Ascending aorta (tissue), 2 donors: Measurements from ENCODE around the gene SPAG9. TPM values are rescaled to one million over a fixed set of nuclear protein-coding genes. Genes with fewer than 3 reads are reported as not detected.
"Not testable (repeated sequence)": the region's sequence is repeated elsewhere in the genome, so short reads cannot be mapped to it uniquely, and the experiment has no call there.

Experiments
- DNase-seq, 2 donors: peaks; one replicate each; pipeline ENCODE4 v3.0.0-alpha.2; 2019; ENCODE audit warnings: low spot score in 2 of 2
- H3K27ac ChIP-seq, 2 donors: fragments of 200-600 bp; sonication (generic); one replicate each; pipeline ENCODE4 v1.5.1; 2016 to 2017; ENCODE audit warnings: mild to moderate bottlenecking in 1 of 2
- H3K27me3 ChIP-seq: fragments of 200-600 bp; sonication (generic); one replicate; pipeline ENCODE4 v1.5.1; 2017
- H3K36me3 ChIP-seq, 2 donors: fragments of 200-600 bp; sonication (generic); one replicate each; pipeline ENCODE4 v1.5.1; 2016
- H3K4me1 ChIP-seq, 2 donors: fragments of 200-600 bp; sonication (generic); one replicate each; pipeline ENCODE4 v1.5.1; 2016 to 2017; ENCODE audit warnings: mild to moderate bottlenecking in 1 of 2
- H3K4me3 ChIP-seq, 2 donors: fragments of 200-600 bp; sonication (generic); one replicate each; pipeline ENCODE4 v1.5.1; 2016 to 2017; ENCODE audit warnings: mild to moderate bottlenecking in 1 of 2
- H3K9me3 ChIP-seq, 2 donors: fragments of 200-600 bp; sonication (generic); one replicate each; pipeline ENCODE4 v1.5.1; 2016
- intact Hi-C: fragments of 100-400 bp; cut with DNase I; formaldehyde crosslinking; loops from one replicate; pipeline ENCODE4 v1.15.1; 2023
- total RNA-seq: library from RNA; depleted of rRNA; stranded (reverse); fragments of >200 nt; gene quantifications from one replicate; pipeline ENCODE4 v1.1.0, GENCODE V29; 2016
- TF ChIP-seq, protein P1 (sequence below), 3 experiments: fragments of 200-600 bp in 2 of 3; fragments of 450-650 bp in 1 of 3; sonication (generic) in 2 of 3; IDR thresholded peaks; one replicate each; pipeline ENCODE4 v1.5.1; 2016 to 2019; ENCODE audit warnings: antibody characterized with exemption in 3 of 3, mild to moderate bottlenecking in 1 of 3, moderate library complexity in 1 of 3

Gene SPAG9
- total RNA-seq, 1 donor from 2014 or later, result 41.3 TPM

DNA sequence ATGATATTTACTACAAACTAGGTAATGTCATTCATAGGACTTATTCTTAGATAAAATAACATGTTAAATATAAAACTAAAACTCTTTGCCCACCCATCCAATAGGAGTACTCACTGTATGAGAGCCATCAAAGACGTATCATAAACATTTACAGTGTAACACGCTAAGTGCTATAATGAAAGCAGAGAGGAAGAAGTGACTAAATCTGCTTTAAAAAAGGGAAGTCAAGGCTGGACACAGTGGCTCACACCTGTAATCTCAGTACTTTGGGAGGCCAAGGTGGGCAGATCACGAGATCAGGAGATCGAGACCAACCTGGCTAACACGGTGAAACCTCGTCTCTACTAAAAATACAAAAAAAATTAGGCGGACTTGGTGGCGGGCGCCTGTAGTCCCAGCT is 32.4 kb downstream of the SPAG9 start:
- H3K9me3 ChIP-seq, result no peaks in the 10 kb centered on the region
- H3K27ac ChIP-seq, result no peak overlapping the region

DNA sequence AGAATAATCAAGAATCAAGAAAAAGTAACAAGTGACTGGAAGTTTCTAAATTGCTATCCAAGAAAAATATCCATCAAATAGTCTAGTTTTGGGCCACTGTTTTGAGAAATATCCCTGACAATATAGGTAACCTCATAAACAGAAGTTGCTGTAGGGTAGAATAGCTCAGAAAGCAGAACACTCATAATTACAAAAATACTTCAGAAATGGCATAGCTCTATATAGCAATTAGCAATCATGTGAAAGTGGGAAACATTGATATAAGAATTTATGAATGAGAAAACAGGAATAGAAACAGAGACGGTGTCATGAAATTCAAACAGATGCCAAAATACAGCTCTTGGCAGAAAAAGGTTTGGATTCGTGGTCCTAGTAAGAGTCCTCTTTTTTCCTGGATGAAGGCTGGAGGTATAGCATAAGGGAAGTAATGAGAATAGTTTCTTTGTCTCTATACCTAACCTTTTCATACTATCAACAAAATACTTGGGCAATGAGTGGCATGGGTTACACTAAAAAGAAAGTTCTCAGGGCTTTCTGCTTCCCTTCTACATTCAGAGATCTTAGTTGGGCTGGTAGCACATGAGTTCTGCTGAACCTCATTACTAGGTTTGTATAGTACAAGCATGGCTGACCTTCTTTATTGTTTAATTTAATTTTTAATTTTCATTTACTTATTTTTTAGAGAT is 33.5 kb downstream of the SPAG9 start:
- H3K4me1 ChIP-seq, result peaks cover 8 to 27% of the 10 kb centered on the region in 2 donors
- DNase-seq, result no peak
- intact Hi-C loops, result no loop called here
- TF ChIP-seq, protein P1, sequence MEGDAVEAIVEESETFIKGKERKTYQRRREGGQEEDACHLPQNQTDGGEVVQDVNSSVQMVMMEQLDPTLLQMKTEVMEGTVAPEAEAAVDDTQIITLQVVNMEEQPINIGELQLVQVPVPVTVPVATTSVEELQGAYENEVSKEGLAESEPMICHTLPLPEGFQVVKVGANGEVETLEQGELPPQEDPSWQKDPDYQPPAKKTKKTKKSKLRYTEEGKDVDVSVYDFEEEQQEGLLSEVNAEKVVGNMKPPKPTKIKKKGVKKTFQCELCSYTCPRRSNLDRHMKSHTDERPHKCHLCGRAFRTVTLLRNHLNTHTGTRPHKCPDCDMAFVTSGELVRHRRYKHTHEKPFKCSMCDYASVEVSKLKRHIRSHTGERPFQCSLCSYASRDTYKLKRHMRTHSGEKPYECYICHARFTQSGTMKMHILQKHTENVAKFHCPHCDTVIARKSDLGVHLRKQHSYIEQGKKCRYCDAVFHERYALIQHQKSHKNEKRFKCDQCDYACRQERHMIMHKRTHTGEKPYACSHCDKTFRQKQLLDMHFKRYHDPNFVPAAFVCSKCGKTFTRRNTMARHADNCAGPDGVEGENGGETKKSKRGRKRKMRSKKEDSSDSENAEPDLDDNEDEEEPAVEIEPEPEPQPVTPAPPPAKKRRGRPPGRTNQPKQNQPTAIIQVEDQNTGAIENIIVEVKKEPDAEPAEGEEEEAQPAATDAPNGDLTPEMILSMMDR (IDR thresholded peaks at IDR 0.05), result no peak
- H3K4me3 ChIP-seq, result no peak overlapping the region
- H3K27me3 ChIP-seq, result no peaks in the 10 kb centered on the region
- H3K27ac ChIP-seq, result peak overlapping the region in 1 of 2 donors; percentile 7
- H3K9me3 ChIP-seq, result no peaks in the 10 kb centered on the region
- H3K36me3 ChIP-seq, result no peaks in the 10 kb centered on the region

More for the DNA sequence above, 32.4 kb downstream of the SPAG9 start:
- no peak for DNase-seq
- Histone ChIP-seq H3K4me1 (peaks cover 8 to 27% of the 10 kb centered on the region in 2 donors), H3K4me3 (no peak overlapping the region), H3K27me3 (no peaks in the 10 kb centered on the region), H3K36me3 (no peaks in the 10 kb centered on the region)
- intact Hi-C loops, result no loop called here
- TF ChIP-seq, protein P1 (IDR thresholded peaks at IDR 0.05), result no peak

DNA sequence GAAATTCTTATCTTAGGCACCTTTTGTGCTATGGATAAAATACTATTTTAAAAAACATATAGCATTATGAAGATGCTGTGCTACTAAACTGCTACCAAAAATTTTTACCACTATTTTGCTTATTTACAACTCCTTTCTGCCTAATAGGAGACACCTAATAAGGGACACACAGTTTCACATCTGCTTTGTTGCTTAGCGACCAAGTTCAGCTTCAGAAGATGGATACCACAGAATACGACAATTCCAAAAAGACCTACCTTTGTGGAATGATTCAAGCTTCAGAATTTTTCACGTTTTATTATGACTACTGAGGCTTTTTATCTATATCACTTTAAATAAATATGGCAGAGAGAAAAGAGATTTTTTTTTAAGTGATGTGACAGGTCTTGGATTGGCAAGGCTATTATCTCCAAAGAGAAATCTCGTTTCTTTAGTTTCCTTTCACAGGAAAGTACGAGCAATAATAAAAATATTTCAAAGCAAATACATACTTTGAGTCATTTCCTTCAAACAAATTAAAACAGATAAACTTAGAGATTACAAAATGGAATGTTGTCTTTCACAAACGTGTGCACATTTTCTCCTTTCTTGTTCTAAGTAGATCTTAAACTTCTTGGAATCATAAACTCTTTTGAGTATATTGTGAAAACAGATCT is 35.4 kb downstream of the SPAG9 start:
- Histone ChIP-seq H3K4me1 (peaks cover 8 to 24% of the 10 kb centered on the region in 2 donors), H3K27ac (no peak overlapping the region), H3K9me3 (no peaks in the 10 kb centered on the region), H3K4me3 (no peak overlapping the region), H3K27me3 (no peaks in the 10 kb centered on the region), H3K36me3 (no peaks in the 10 kb centered on the region)
- intact Hi-C loops, result no loop called here
- DNase-seq, result no peak
- TF ChIP-seq, protein P1 (IDR thresholded peaks at IDR 0.05), result no peak

DNA sequence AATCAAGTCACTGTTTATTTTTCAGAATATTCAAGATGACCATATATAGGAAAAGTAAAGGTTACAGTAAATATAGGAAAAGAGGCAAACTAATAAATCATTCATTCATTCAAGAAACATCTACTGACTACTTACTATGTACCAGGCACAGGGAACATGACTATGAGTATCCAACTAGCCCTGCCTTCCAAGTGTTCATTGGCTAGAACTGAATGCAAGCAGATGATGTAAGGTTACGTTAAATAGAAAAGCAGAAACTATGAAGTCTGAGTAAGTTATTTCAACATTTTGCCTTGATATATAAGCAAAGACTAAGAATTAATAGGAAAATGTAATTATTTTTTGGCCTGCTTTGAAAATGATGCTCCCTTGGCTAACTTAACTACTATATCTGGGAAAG is 36.7 kb downstream of the SPAG9 start:
- H3K27me3 ChIP-seq, result no peaks in the 10 kb centered on the region
- TF ChIP-seq, protein P1 (IDR thresholded peaks at IDR 0.05), result no peak
- H3K4me3 ChIP-seq, result no peak overlapping the region
- peaks cover 8 to 25% of the 10 kb centered on the region in 2 donors for H3K4me1 ChIP-seq
- H3K36me3 ChIP-seq, result peaks cover 0 to 7% of the 10 kb centered on the region in 2 donors
- DNase-seq, result no peak
- intact Hi-C loops, result no loop called here
- no peak overlapping the region for H3K27ac ChIP-seq
- no peaks in the 10 kb centered on the region for H3K9me3 ChIP-seq

DNA sequence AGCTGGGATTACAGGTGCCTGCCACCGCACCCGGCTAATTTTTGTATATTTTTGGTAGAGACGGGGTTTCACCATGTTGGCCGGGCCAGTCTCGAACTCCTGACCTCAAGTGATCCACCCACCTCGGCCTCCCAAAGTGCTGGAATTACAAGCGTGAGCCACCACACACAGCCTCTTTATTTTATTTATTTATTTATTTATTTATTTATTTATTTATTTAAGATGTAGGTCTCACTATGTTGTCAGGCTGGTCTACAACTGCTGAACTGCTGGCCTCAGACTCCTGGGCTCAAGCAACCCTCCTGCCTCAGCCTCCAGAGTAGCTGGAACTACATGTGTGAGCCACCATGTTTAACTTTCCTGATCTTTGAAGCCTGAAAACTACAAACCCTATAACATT is 37.3 kb downstream of the SPAG9 start:
- H3K9me3 ChIP-seq, H3K4me3 ChIP-seq, intact Hi-C loops, H3K27me3 ChIP-seq, H3K27ac ChIP-seq, DNase-seq: not testable (repeated sequence)
- peaks cover 0 to 13% of the 10 kb centered on the region in 2 donors for H3K36me3 ChIP-seq
- peaks cover 8 to 24% of the 10 kb centered on the region in 2 donors for H3K4me1 ChIP-seq

DNA sequence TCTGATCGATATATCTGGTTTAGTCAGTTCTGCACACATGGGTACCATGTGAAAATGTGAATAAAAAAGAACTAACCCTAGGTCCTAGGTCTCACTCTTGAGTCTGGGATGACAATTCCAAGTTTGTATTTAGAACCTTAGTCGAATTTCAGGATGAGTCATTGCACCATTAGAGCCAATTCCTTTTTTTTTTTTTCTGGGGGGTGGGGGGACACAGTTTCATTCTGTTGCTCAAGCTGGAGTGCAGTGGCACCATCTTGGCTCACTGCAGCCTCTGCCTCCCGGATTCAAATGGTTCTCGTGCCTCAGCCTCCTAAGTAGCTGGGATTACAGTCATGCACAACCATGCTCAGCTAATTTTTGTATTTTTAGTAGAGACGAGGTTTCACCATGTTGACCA is 41.6 kb downstream of the SPAG9 start:
- Histone ChIP-seq H3K36me3 (peaks cover 4 to 24% of the 10 kb centered on the region in 2 donors), H3K4me1 (peaks cover 0 to 3% of the 10 kb centered on the region in 2 donors), H3K27me3 (no peaks in the 10 kb centered on the region), H3K4me3 (no peak overlapping the region), H3K9me3 (no peaks in the 10 kb centered on the region), H3K27ac (no peak overlapping the region)
- DNase-seq, result no peak
- intact Hi-C loops, result no loop called here
- TF ChIP-seq, protein P1 (IDR thresholded peaks at IDR 0.05), result no peak
